ENCODE results near the gene MFNG. TPM values are rescaled to one million over a fixed set of nuclear protein-coding genes. Genes with fewer than 3 reads are reported as not detected.

MFNG gene
- total and polyA plus RNA-seq, 4 experiments from 2014 or later = 213 to 441 (median 278) TPM

DNA sequence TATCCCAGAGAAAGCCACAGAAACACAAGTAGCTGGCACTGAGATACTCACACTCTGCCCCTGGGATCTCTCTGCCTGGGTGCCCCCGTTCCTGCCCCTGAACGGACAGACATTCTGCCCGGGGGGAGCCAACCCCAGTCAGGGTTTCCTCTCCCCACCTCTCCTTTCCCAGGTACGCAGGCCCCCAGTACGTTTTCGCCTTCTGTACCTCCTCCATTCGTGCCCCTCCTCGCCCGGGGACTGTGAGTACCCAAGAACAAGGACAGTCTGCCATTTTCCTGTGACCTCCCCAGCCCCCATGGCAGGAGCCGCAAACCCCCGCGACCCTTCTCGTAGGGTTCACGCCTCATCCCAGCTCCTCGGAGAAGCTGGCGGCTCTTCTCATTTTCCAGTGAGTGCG, 29.8 kb downstream of the MFNG start:
- H3K4me3 Mint-ChIP-seq = no peak overlapping the region
- Histone ChIP-seq H3K4me1 (ENCODE audit: insufficient read depth, low read length) (peaks cover 3% of the 10 kb centered on the region), H3K36me3 (ENCODE audit: insufficient read depth, low read length) (no peaks in the 10 kb centered on the region), H3K27ac (ENCODE audit: low read depth, low read length) (no peak overlapping the region), H3K4me3 (ENCODE audit: low read length in 2 of 2) (no peak overlapping the region), H3K9me3 (ENCODE audit: control insufficient read depth in 1 of 2, low read length in 2 of 2) (no peaks in the 10 kb centered on the region), H3K27me3 (ENCODE audit: insufficient read depth, low read length) (no peaks in the 10 kb centered on the region)
- ChIA-PET POLR2A (ENCODE audit: partially characterized antibody) (interaction anchor here (0.6 kb wide), 1 partner anchor 29 kb away, joined by 3 read pairs; no protein-coding TSS in a partner anchor), CTCF (ENCODE audit: partially characterized antibody) (interaction anchor here (0.7 to 3.4 kb wide), 6 partner anchors 10 to 196 kb away, joined by 3 to 28 read pairs (median 4); partner anchors contain the start of gene MFNG)
- peaks cover 0 to 7% (median 5%) of the 10 kb centered on the region in 4 donors for H3K4me1 Mint-ChIP-seq
- DNase-seq = no peak
- intact Hi-C loops (cut with micrococcal nuclease) = loop anchor here (5.0 kb wide), 1 partner anchor 674 kb away; no protein-coding TSS in a partner anchor
- no peak overlapping the region for H3K27ac Mint-ChIP-seq
- H3K36me3 Mint-ChIP-seq = peaks cover 20 to 38% of the 10 kb centered on the region in 2 donors
- peaks cover 0 to 2% (median 0%) of the 10 kb centered on the region in 8 donors for H3K9me3 Mint-ChIP-seq
- H3K27me3 Mint-ChIP-seq = no peaks in the 10 kb centered on the region

DNA sequence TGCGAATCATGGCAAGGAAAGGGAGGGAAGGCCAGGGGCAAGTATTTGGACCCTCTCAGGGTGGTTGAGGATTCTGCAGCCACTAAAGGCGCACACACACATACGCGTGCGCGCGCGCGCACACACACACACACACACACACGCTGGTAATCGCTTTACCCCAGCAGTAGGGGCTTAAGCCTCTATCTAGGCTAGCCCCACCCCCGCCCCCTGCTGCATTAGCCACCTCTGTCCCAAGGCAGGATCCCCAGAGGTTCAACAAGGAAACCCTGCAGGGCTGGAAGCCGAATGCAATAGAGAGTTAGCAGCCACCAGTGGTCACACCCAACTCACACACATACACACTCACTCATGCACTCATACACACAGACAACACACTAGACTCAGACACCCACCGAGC, 30.3 kb downstream of the MFNG start:
- Histone ChIP-seq H3K4me1 (ENCODE audit: insufficient read depth, low read length) (peaks cover 3% of the 10 kb centered on the region), H3K27me3 (ENCODE audit: insufficient read depth, low read length) (no peaks in the 10 kb centered on the region), H3K36me3 (ENCODE audit: insufficient read depth, low read length) (no peaks in the 10 kb centered on the region), H3K9me3 (ENCODE audit: control insufficient read depth in 1 of 2, low read length in 2 of 2) (no peaks in the 10 kb centered on the region), H3K27ac (ENCODE audit: low read depth, low read length) (no peak overlapping the region), H3K4me3 (ENCODE audit: low read length in 2 of 2) (no peak overlapping the region)
- Mint-ChIP-seq H3K36me3 (peaks cover 20 to 42% of the 10 kb centered on the region in 2 donors), H3K9me3 (peaks cover 0 to 2% (median 0%) of the 10 kb centered on the region in 8 donors), H3K4me1 (peaks cover 0 to 7% (median 5%) of the 10 kb centered on the region in 4 donors), H3K4me3 (no peak overlapping the region), H3K27ac (no peak overlapping the region), H3K27me3 (no peaks in the 10 kb centered on the region)
- intact Hi-C loops (cut with micrococcal nuclease) = loop anchor here (5.0 kb wide), 1 partner anchor 674 kb away; no protein-coding TSS in a partner anchor
- ChIA-PET CTCF (ENCODE audit: partially characterized antibody) (interaction anchor here (0.6 to 2.0 kb wide), 9 partner anchors 8 to 380 kb away, joined by 3 to 9 read pairs (median 3); no protein-coding TSS in a partner anchor), POLR2A (ENCODE audit: partially characterized antibody) (interaction anchor here (0.6 kb wide), 1 partner anchor 29 kb away, joined by 3 read pairs; no protein-coding TSS in a partner anchor)
- no peak for DNase-seq

DNA sequence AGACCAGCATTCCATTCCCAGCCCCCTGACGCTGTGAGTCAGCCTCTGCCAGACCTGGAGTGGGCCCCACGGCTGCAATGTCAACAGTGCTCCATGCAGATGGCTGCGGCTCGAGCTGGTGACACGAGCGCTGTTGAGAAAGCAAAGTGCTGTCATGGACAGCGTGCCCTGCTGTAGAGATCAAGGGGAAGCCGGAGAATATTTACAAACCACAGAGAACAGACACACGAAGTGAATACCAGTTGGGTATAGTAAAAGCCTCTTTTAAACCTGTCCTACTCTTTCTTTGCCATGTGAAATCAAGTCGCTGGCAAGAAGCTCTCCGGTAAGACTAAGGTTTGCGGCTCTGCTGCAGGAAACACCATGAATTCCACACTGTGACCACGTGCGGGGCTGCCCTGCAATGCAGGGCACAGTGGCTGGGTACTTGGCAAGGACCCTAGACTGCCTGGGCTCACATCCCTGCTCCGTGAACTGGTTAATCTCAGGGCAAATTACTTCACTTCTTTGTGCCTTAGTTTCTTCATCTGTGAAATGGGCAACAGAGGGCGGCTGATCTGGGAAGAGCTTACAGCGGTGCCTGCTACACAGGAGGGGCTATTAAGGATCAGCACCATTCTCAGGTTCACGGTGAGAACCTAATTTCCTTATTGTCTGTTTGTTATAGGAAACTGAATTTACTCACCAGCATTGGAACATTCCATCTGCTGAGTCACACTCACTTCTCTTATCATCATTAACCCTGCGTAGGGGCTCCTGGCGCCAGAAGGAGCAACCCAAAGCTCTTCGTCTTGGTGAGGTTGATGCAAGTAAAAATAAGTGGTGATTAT, 31.1 kb downstream of the MFNG start:
- POLR2A ChIA-PET (ENCODE audit: partially characterized antibody) = no interaction called here
- H3K36me3 ChIP-seq (ENCODE audit: insufficient read depth, low read length) = no peaks in the 10 kb centered on the region
- no peaks in the 10 kb centered on the region for H3K27me3 ChIP-seq (ENCODE audit: insufficient read depth, low read length)
- Mint-ChIP-seq H3K9me3 (peaks cover 0 to 2% (median 0%) of the 10 kb centered on the region in 8 donors), H3K4me3 (no peak overlapping the region), H3K27ac (no peak overlapping the region), H3K36me3 (peaks cover 15 to 36% of the 10 kb centered on the region in 2 donors), H3K4me1 (peaks cover 5 to 11% (median 8%) of the 10 kb centered on the region in 4 donors), H3K27me3 (no peaks in the 10 kb centered on the region)
- peaks cover 7% of the 10 kb centered on the region for H3K4me1 ChIP-seq (ENCODE audit: insufficient read depth, low read length)
- CTCF ChIA-PET (ENCODE audit: partially characterized antibody) = interaction anchor here (0.6 to 2.0 kb wide), 10 partner anchors 9 to 379 kb away, joined by 3 to 9 read pairs (median 3); no protein-coding TSS in a partner anchor
- no peak for DNase-seq
- no peaks in the 10 kb centered on the region for H3K9me3 ChIP-seq (ENCODE audit: control insufficient read depth in 1 of 2, low read length in 2 of 2)
- H3K27ac ChIP-seq (ENCODE audit: low read depth, low read length) = no peak overlapping the region
- H3K4me3 ChIP-seq (ENCODE audit: low read length in 2 of 2) = no peak overlapping the region
- intact Hi-C loops (cut with micrococcal nuclease) = loop anchor here (5.0 kb wide), 1 partner anchor 673 kb away; no protein-coding TSS in a partner anchor

DNA sequence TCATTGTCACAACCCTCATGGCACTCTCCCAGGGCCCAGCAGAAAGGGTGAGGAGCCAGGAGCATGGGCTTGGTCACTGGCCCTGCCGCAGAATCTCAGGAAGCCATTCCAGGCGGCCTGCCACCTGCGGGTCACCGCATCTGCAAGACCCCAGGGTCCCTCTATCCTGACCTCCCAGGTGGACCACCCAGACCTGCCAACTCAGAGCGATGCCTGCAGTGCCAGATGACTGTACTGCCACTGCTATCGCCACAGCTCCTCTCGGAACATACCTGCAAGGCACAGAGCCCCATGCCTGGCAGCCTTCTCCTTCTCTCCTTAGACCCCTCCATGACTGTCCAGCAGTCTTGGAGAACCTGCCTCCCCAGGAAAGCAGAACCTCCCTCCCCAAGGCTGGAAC, 32.5 kb downstream of the MFNG start:
- no peaks in the 10 kb centered on the region for H3K9me3 ChIP-seq (ENCODE audit: control insufficient read depth in 1 of 2, low read length in 2 of 2)
- H3K36me3 ChIP-seq (ENCODE audit: insufficient read depth, low read length) = no peaks in the 10 kb centered on the region
- peaks cover 8% of the 10 kb centered on the region for H3K4me1 ChIP-seq (ENCODE audit: insufficient read depth, low read length)
- H3K36me3 Mint-ChIP-seq = peaks cover 7 to 26% of the 10 kb centered on the region in 2 donors
- POLR2A ChIA-PET (ENCODE audit: partially characterized antibody) = no interaction called here
- no peak for DNase-seq
- H3K9me3 Mint-ChIP-seq = peaks cover 0 to 2% (median 0%) of the 10 kb centered on the region in 8 donors
- no peak overlapping the region for H3K27ac Mint-ChIP-seq
- no peak overlapping the region for H3K4me3 ChIP-seq (ENCODE audit: low read length in 2 of 2)
- CTCF ChIA-PET (ENCODE audit: partially characterized antibody) = interaction anchor here (1.0 to 1.5 kb wide), 2 partner anchors 137 to 194 kb away, joined by 4 read pairs; no protein-coding TSS in a partner anchor
- H3K4me1 Mint-ChIP-seq = peaks cover 5 to 11% (median 8%) of the 10 kb centered on the region in 4 donors
- H3K4me3 Mint-ChIP-seq = no peak overlapping the region
- H3K27me3 ChIP-seq (ENCODE audit: insufficient read depth, low read length) = no peaks in the 10 kb centered on the region
- intact Hi-C loops (cut with micrococcal nuclease) = no loop called here
- no peak overlapping the region for H3K27ac ChIP-seq (ENCODE audit: low read depth, low read length)
- no peaks in the 10 kb centered on the region for H3K27me3 Mint-ChIP-seq

DNA sequence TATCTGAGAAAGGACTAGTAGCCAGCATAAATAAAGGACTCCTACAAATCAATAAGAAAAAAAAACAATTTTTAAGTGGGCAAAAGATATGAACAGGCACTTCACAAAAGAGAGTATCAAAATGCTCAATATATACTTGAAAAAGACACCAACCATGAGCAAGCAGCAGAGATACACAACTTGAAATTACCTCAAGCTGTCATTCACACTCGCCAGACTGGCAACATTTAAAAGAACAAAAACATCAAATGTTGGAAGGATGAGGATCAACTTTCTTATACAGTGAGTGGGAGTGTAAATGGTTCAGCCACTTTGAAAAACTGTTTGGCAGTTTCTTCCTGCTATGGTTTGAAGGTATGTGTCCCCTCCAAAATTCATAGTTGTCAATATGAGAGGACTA, 35.0 kb downstream of the MFNG start:
- Histone ChIP-seq H3K4me1 (ENCODE audit: insufficient read depth, low read length) (peaks cover 4% of the 10 kb centered on the region), H3K4me3 (ENCODE audit: low read length in 2 of 2) (no peak overlapping the region), H3K27ac (ENCODE audit: low read depth, low read length) (no peak overlapping the region), H3K36me3 (ENCODE audit: insufficient read depth, low read length) (no peaks in the 10 kb centered on the region), H3K9me3 (ENCODE audit: control insufficient read depth in 1 of 2, low read length in 2 of 2) (no peaks in the 10 kb centered on the region), H3K27me3 (ENCODE audit: insufficient read depth, low read length) (no peaks in the 10 kb centered on the region)
- intact Hi-C loops (cut with micrococcal nuclease) = no loop called here
- no peaks in the 10 kb centered on the region for H3K27me3 Mint-ChIP-seq
- H3K36me3 Mint-ChIP-seq = peaks cover 0 to 19% of the 10 kb centered on the region in 2 donors
- DNase-seq = no peak
- CTCF ChIA-PET (ENCODE audit: partially characterized antibody) = interaction anchor here (1.3 kb wide), 1 partner anchor 133 kb away, joined by 3 read pairs; no protein-coding TSS in a partner anchor
- POLR2A ChIA-PET (ENCODE audit: partially characterized antibody) = no interaction called here
- H3K4me3 Mint-ChIP-seq = no peak overlapping the region
- no peak overlapping the region for H3K27ac Mint-ChIP-seq
- peaks cover 0 to 2% (median 0%) of the 10 kb centered on the region in 8 donors for H3K9me3 Mint-ChIP-seq
- peaks cover 0 to 8% (median 4%) of the 10 kb centered on the region in 4 donors for H3K4me1 Mint-ChIP-seq

DNA sequence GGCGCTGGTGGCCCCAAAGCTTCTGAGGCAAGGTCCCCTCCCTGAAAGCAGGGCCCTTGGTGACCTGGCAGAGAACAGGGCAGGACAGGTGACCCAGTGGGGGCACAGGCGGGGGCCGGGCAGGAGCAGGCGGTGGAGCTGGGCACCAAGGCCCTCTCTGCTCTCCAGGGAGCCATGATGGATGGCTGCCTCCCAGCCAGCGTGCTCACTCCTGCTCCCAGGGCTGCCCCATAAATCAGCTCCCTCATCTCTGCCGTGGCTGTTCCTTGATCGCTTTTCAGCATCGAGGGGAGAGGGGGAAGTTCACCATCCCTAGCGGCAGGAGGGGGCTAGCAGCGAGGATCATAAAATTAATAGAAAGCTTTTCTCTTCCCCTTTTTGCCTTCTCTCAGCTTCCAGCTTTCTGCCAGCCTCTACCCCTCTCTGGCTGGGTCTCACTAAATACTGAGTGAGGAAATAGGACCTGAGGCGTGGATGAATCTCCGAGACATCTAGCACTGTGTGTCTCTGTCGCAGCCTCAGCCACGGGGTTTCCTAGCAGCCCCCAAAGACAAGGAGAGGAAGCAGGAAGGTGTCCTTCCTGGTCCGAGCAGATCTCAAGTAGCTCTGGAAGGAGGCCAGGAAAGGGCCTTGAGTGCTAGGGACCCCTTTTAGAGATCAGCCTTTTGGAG, 36.7 kb downstream of the MFNG start:
- peak overlapping the region in 1 of 7 donors; percentile 70 for H3K27ac Mint-ChIP-seq
- DNase-seq = no peak
- no peaks in the 10 kb centered on the region for H3K27me3 ChIP-seq (ENCODE audit: insufficient read depth, low read length)
- intact Hi-C loops (cut with micrococcal nuclease) = no loop called here
- no peak overlapping the region for H3K4me3 Mint-ChIP-seq
- H3K27me3 Mint-ChIP-seq = no peaks in the 10 kb centered on the region
- ChIA-PET CTCF (ENCODE audit: partially characterized antibody) (no interaction called here), POLR2A (ENCODE audit: partially characterized antibody) (no interaction called here)
- peaks cover 4% of the 10 kb centered on the region for H3K4me1 ChIP-seq (ENCODE audit: insufficient read depth, low read length)
- no peaks in the 10 kb centered on the region for H3K36me3 ChIP-seq (ENCODE audit: insufficient read depth, low read length)
- peaks cover 0 to 9% of the 10 kb centered on the region in 2 donors for H3K36me3 Mint-ChIP-seq
- peaks cover 0 to 2% (median 0%) of the 10 kb centered on the region in 8 donors for H3K9me3 Mint-ChIP-seq
- H3K9me3 ChIP-seq (ENCODE audit: control insufficient read depth in 1 of 2, low read length in 2 of 2) = no peaks in the 10 kb centered on the region
- H3K4me1 Mint-ChIP-seq = peaks cover 0 to 8% (median 4%) of the 10 kb centered on the region in 4 donors
- H3K27ac ChIP-seq (ENCODE audit: low read depth, low read length) = no peak overlapping the region
- no peak overlapping the region for H3K4me3 ChIP-seq (ENCODE audit: low read length in 2 of 2)
